Kidney capillary endothelial cell (primary cell): Measurements from ENCODE around the gene PARK7.
A peak's percentile ranks its signal among the peaks of the same experiment; 100 is the strongest.

ENCODE experiments used
- DNase-seq: peaks from one replicate; pipeline ENCODE4 v3.0.0-alpha.2; 2018; ENCODE audit warnings: low spot score

The PARK7 gene

GRCh38 chr1:8010080-8010664, 48.7 kb downstream of the PARK7 start:
- no peak for DNase-seq

- DNase-seq = no peak
Observed at GRCh38 chr1:8011016-8011415, 49.5 kb downstream of the PARK7 start.

- no peak for DNase-seq
Observed at GRCh38 chr1:8011923-8012858, 50.7 kb downstream of the PARK7 start.

GRCh38 chr1:8012955-8013354, 51.4 kb downstream of the PARK7 start:
- no peak for DNase-seq

- DNase-seq = no peak
Observed at GRCh38 chr1:8013399-8013798, 51.9 kb downstream of the PARK7 start.

- no peak for DNase-seq
Observed at GRCh38 chr1:8013800-8014199, 52.3 kb downstream of the PARK7 start.

GRCh38 chr1:8014381-8014988, 53.0 kb downstream of the PARK7 start:
- no peak for DNase-seq

- peak; percentile 82 for DNase-seq
Observed at GRCh38 chr1:8015036-8015808, 53.7 kb downstream of the PARK7 start.

- DNase-seq = no peak
Observed at GRCh38 chr1:8015809-8016165, 54.3 kb downstream of the PARK7 start.

GRCh38 chr1:8016210-8016894, 54.8 kb downstream of the PARK7 start:
- no peak for DNase-seq

GRCh38 chr1:8016895-8017241, 55.4 kb downstream of the PARK7 start:
- no peak for DNase-seq

- DNase-seq = no peak
Observed at GRCh38 chr1:8017495-8018197, 56.1 kb downstream of the PARK7 start.

GRCh38 chr1:8018492-8019228, 57.1 kb downstream of the PARK7 start:
- no peak for DNase-seq

- DNase-seq = no peak
Observed at GRCh38 chr1:8019229-8019620, 57.7 kb downstream of the PARK7 start.

GRCh38 chr1:8020032-8020431, 58.5 kb downstream of the PARK7 start:
- peak; percentile 63 for DNase-seq

- no peak for DNase-seq
Observed at GRCh38 chr1:8021676-8022266, 60.3 kb downstream of the PARK7 start.

- DNase-seq = no peak
Observed at GRCh38 chr1:8022395-8023286, 61.1 kb downstream of the PARK7 start.

GRCh38 chr1:8023287-8023994, 61.9 kb downstream of the PARK7 start:
- DNase-seq = no peak

- no peak for DNase-seq
Observed at GRCh38 chr1:8023995-8024313, 62.4 kb downstream of the PARK7 start.
